ENCODE data around the gene SCN1B. TPM values are rescaled to one million over a fixed set of nuclear protein-coding genes. Genes with fewer than 3 reads are reported as not detected.

SCN1B gene
- total and polyA plus RNA-seq, 2 of the 13 experiments (the other 11 are each of a cell fraction or from before 2014, with no cell fraction given) = 2.7 to 20.1 TPM

DNA sequence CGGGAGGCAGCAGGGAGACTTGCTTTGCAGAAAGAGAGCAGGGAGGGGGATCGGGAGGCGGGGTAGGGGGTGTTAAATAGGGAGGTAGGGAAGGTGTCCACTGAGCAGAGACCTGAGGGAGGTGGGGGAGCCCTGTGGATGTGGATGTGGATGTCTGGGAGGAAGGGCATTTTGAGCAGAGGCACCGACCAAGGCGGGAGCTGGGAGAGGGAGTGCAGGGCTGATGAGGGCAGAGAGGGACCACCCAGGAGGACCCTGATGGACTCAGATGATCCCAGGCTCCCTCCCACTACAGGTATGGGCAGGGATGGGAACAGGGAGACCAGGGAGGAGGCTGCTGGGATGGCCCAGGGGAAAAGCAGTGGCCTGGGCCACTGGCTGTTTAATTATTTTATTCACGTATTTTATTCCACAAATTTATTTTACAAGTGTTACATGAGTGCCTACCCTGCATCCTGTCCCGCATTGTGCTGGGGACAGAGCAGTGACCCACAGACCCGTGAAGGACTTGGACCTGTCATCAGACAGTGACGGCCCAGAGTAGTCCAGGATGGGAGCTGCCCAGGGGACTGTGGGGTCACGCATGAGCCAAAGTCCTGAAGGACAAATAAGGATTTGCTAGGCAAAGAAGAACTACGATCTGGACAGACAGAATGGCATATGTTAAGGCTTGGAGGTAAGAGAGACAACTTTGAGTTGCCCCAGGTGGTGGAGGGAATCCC, 24.9 kb upstream of the SCN1B start (continued):
- TF ChIP-seq, protein P1, sequence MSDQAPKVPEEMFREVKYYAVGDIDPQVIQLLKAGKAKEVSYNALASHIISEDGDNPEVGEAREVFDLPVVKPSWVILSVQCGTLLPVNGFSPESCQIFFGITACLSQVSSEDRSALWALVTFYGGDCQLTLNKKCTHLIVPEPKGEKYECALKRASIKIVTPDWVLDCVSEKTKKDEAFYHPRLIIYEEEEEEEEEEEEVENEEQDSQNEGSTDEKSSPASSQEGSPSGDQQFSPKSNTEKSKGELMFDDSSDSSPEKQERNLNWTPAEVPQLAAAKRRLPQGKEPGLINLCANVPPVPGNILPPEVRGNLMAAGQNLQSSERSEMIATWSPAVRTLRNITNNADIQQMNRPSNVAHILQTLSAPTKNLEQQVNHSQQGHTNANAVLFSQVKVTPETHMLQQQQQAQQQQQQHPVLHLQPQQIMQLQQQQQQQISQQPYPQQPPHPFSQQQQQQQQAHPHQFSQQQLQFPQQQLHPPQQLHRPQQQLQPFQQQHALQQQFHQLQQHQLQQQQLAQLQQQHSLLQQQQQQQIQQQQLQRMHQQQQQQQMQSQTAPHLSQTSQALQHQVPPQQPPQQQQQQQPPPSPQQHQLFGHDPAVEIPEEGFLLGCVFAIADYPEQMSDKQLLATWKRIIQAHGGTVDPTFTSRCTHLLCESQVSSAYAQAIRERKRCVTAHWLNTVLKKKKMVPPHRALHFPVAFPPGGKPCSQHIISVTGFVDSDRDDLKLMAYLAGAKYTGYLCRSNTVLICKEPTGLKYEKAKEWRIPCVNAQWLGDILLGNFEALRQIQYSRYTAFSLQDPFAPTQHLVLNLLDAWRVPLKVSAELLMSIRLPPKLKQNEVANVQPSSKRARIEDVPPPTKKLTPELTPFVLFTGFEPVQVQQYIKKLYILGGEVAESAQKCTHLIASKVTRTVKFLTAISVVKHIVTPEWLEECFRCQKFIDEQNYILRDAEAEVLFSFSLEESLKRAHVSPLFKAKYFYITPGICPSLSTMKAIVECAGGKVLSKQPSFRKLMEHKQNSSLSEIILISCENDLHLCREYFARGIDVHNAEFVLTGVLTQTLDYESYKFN (CRISPR knock-in tag; conservative IDR thresholded peaks at IDR 0.05) = no peak
- TF ChIP-seq RARA (CRISPR knock-in tag; IDR thresholded peaks at IDR 0.05) (peak; percentile 57; the same call in 1 of the 2 replicates), SAP130 (CRISPR knock-in tag; IDR thresholded peaks at IDR 0.05; ENCODE audit: low read depth) (no peak), GFI1 (CRISPR knock-in tag; IDR thresholded peaks at IDR 0.05; ENCODE audit: borderline replicate concordance) (no peak), NFE2L1 (CRISPR knock-in tag; IDR thresholded peaks at IDR 0.05; ENCODE audit: borderline replicate concordance) (no peak), ZNF263 (CRISPR knock-in tag; IDR thresholded peaks at IDR 0.05) (no peak), RCOR2 (CRISPR knock-in tag; IDR thresholded peaks at IDR 0.05) (no peak), ZSCAN12 (CRISPR knock-in tag; IDR thresholded peaks at IDR 0.05) (no peak), REL (CRISPR knock-in tag; conservative IDR thresholded peaks at IDR 0.05) (no peak), MBNL3 (CRISPR knock-in tag; conservative IDR thresholded peaks at IDR 0.05) (no peak), ATF5 (CRISPR knock-in tag; IDR thresholded peaks at IDR 0.05; ENCODE audit: low read depth) (no peak)
- TF ChIP-seq, protein P2, sequence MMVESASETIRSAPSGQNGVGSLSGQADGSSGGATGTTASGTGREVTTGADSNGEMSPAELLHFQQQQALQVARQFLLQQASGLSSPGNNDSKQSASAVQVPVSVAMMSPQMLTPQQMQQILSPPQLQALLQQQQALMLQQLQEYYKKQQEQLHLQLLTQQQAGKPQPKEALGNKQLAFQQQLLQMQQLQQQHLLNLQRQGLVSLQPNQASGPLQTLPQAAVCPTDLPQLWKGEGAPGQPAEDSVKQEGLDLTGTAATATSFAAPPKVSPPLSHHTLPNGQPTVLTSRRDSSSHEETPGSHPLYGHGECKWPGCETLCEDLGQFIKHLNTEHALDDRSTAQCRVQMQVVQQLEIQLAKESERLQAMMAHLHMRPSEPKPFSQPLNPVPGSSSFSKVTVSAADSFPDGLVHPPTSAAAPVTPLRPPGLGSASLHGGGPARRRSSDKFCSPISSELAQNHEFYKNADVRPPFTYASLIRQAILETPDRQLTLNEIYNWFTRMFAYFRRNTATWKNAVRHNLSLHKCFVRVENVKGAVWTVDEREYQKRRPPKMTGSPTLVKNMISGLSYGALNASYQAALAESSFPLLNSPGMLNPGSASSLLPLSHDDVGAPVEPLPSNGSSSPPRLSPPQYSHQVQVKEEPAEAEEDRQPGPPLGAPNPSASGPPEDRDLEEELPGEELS (CRISPR knock-in tag; IDR thresholded peaks at IDR 0.05) = no peak
